IMR-90 (cell line): ENCODE results near the gene NAP1L2. TPM values are rescaled to one million over a fixed set of nuclear protein-coding genes. Genes with fewer than 3 reads are reported as not detected.

Experiments used
- ATAC-seq: fragments of 200-7000 bp; cut with Tn5 transposase; 2 replicates; pipeline ENCODE4 v1.9.1; 2020; ENCODE audit warnings: low read depth, mild to moderate bottlenecking, moderate library complexity
- BruUV-seq: library from RNA; stranded (reverse); fragments of 400-500 nt; replicated peaks from 2 replicates; lab custom pipeline; 2021; lab: Mats Ljungman, UMichigan
- CTCF ChIA-PET: fragments of 300-600 bp; formaldehyde crosslinking; extraction: SDS; loops from one replicate; lab custom pipeline; 2021; ENCODE audit warnings: antibody characterized with exemption; lab: Yijun Ruan, JAX
- POLR2A ChIA-PET: fragments of 300-600 bp; sonication (Branson Sonifier 250); formaldehyde crosslinking; loops from one replicate; lab custom pipeline; 2022; ENCODE audit warnings: antibody characterized with exemption; ENCODE audit not compliant: unreplicated experiment; lab: Charles Lee
- DNase-seq: peaks from one replicate; pipeline ENCODE4 v3.0.0; 2013
- H2AFZ ChIP-seq: replicated peaks from 2 replicates; pipeline ENCODE3; 2013; ENCODE audit warnings: low read length, mild to moderate bottlenecking; ENCODE audit not compliant: poor library complexity
- H2AK5ac ChIP-seq: 2 replicates; pipeline ENCODE4 v1.6.1; 2013; ENCODE audit warnings: low read depth, low read length, inconsistent platforms
- H2AK9ac ChIP-seq: replicated peaks from 2 replicates; pipeline ENCODE3; 2013; ENCODE audit warnings: mild to moderate bottlenecking, low read depth, low read length, moderate library complexity; ENCODE audit not compliant: poor library complexity
- H2BK120ac ChIP-seq: 2 replicates; pipeline ENCODE4 v1.6.1; 2013; ENCODE audit warnings: low read depth, low read length, inconsistent platforms
- H2BK15ac ChIP-seq: 3 replicates; pipeline ENCODE4 v1.6.1; 2013; ENCODE audit warnings: low read depth, low read length, inconsistent platforms
- H2BK20ac ChIP-seq: 2 replicates; pipeline ENCODE4 v1.6.1; 2013; ENCODE audit warnings: low read depth, mild to moderate bottlenecking, inconsistent platforms, low read length, moderate library complexity
- H2BK5ac ChIP-seq: 2 replicates; pipeline ENCODE4 v1.6.1; 2013; ENCODE audit warnings: mild to moderate bottlenecking, low read depth, low read length, inconsistent platforms; ENCODE audit not compliant: poor library complexity, severe bottlenecking
- H3K14ac ChIP-seq: replicated peaks from 2 replicates; pipeline ENCODE4 v1.6.1; 2013; ENCODE audit warnings: low read depth, low read length, inconsistent platforms
- H3K18ac ChIP-seq: 2 replicates; pipeline ENCODE4 v1.6.1; 2013; ENCODE audit warnings: low read depth, low read length, control low read depth
- H3K23ac ChIP-seq: 2 replicates; pipeline ENCODE4 v1.6.1; 2013; ENCODE audit warnings: low read depth, low read length, inconsistent platforms
- H3K27ac ChIP-seq: 2 replicates; pipeline ENCODE4 v1.5.1; 2013; ENCODE audit warnings: mild to moderate bottlenecking, control low read depth, low read length; ENCODE audit not compliant: insufficient read depth
- H3K27me3 ChIP-seq: 2 replicates; pipeline ENCODE4 v1.6.1; 2013; ENCODE audit warnings: low read length; ENCODE audit not compliant: control insufficient read depth, insufficient read depth
- H3K36me3 ChIP-seq: 2 replicates; pipeline ENCODE4 v1.6.1; 2013; ENCODE audit warnings: low read length, mixed read lengths; ENCODE audit not compliant: control insufficient read depth, insufficient read depth
- H3K4ac ChIP-seq: 2 replicates; pipeline ENCODE4 v1.6.1; 2013; ENCODE audit warnings: low read depth, low read length, inconsistent platforms
- H3K4me1 ChIP-seq: 2 replicates; pipeline ENCODE4 v1.6.1; 2013; ENCODE audit warnings: low read length, mixed read lengths; ENCODE audit not compliant: control insufficient read depth, insufficient read depth
- H3K4me2 ChIP-seq: 2 replicates; pipeline ENCODE4 v1.6.1; 2013; ENCODE audit warnings: low read depth, mild to moderate bottlenecking, control low read depth, low read length, moderate library complexity
- H3K4me3 ChIP-seq: 2 replicates; pipeline ENCODE4 v1.5.1; 2013; ENCODE audit warnings: low read depth, mild to moderate bottlenecking, control low read depth, low read length, moderate library complexity; ENCODE audit not compliant: insufficient read depth
- H3K56ac ChIP-seq: 2 replicates; pipeline ENCODE4 v1.6.1; 2013; ENCODE audit warnings: low read length, inconsistent platforms; ENCODE audit not compliant: insufficient read depth; ENCODE audit errors: extremely low read depth
- H3K79me1 ChIP-seq, 2 experiments: 2 replicates each; pipeline ENCODE4 v1.6.1; 2013; ENCODE audit warnings: low read length in 2 of 2, inconsistent platforms in 1 of 2, low read depth in 1 of 2
- H3K9ac ChIP-seq: 2 replicates; pipeline ENCODE4 v1.6.1; 2013; ENCODE audit warnings: low read depth, low read length, control low read depth
- H3K9me1 ChIP-seq: 2 replicates; pipeline ENCODE4 v1.6.1; 2013; ENCODE audit warnings: low read length, inconsistent platforms; ENCODE audit not compliant: insufficient read depth
- H3K9me3 ChIP-seq: 2 replicates; pipeline ENCODE4 v1.6.1; 2013; ENCODE audit warnings: low read length; ENCODE audit not compliant: control insufficient read depth, insufficient read depth
- H4K20me1 ChIP-seq: 2 replicates; pipeline ENCODE4 v1.6.1; 2013; ENCODE audit warnings: low read length, inconsistent platforms; ENCODE audit not compliant: insufficient read depth
- H4K5ac ChIP-seq: 2 replicates; pipeline ENCODE4 v1.6.1; 2013; ENCODE audit warnings: mild to moderate bottlenecking, low read depth, low read length, control low read depth
- H4K8ac ChIP-seq, 2 experiments: 2 replicates each; pipeline ENCODE4 v1.6.1; 2013; ENCODE audit warnings: low read depth in 2 of 2, low read length in 2 of 2, control low read depth in 1 of 2, inconsistent platforms in 1 of 2
- H4K91ac ChIP-seq: 2 replicates; pipeline ENCODE4 v1.6.1; 2013; ENCODE audit warnings: low read depth, low read length, inconsistent platforms; ENCODE audit not compliant: insufficient read depth
- CHD1 ChIP-seq: IDR thresholded peaks from 2 replicates; pipeline ENCODE4 v1.6.1; 2012; ENCODE audit warnings: low read depth, low read length, improper control_type of control experiment
- CTCF ChIP-seq: conservative IDR thresholded peaks from 2 replicates; pipeline ENCODE4 v1.5.1; 2012; ENCODE audit warnings: mild to moderate bottlenecking, low read depth, low read length, improper control_type of control experiment
- MAFK ChIP-seq: IDR thresholded peaks from 2 replicates; pipeline ENCODE4 v1.6.1; 2012; ENCODE audit warnings: low read depth, low read length, improper control_type of control experiment
- MXI1 ChIP-seq: IDR thresholded peaks from 2 replicates; pipeline ENCODE4 v1.6.1; 2012; ENCODE audit warnings: low read depth, mild to moderate bottlenecking, low read length, moderate library complexity, borderline replicate concordance
- RAD21 ChIP-seq: IDR thresholded peaks from 2 replicates; pipeline ENCODE4 v1.6.1; 2012; ENCODE audit warnings: low read length, improper control_type of control experiment
- RCOR1 ChIP-seq: IDR thresholded peaks from 2 replicates; pipeline ENCODE4 v1.6.1; 2012; ENCODE audit warnings: mild to moderate bottlenecking, low read length, improper control_type of control experiment; ENCODE audit not compliant: insufficient replicate concordance
- RFX5 ChIP-seq: IDR thresholded peaks from 2 replicates; pipeline ENCODE4 v1.8.0; 2012; ENCODE audit warnings: low read depth, mild to moderate bottlenecking, low read length, moderate library complexity
- WGBS, 2 experiments: methylation state at CpG; one replicate each; pipeline versions ENCODE4 v1.1.5 to v1.1.7; 2013; ENCODE audit warnings: missing lambda C conversion rate in 2 of 2; ENCODE audit not compliant: insufficient read length in 1 of 2; ENCODE audit errors: extremely low coverage in 2 of 2; 5-methylcytosine and 5-hydroxymethylcytosine counted together
- dilution Hi-C: fragments of 300-500 bp; cut with HindIII; formaldehyde crosslinking; loops from one replicate; pipeline ENCODE4 v1.14.3; 2018; ENCODE audit warnings: low sequenced_read_pairs; ENCODE audit not compliant: unreplicated experiment
- in situ Hi-C: fragments of 300-500 bp; cut with MboI; formaldehyde crosslinking; loops from 3 replicates; pipeline ENCODE4 v1.14.3; 2019; ENCODE audit warnings: low sequenced_read_pairs, inconsistent platforms, mixed read lengths
- intact Hi-C: fragments of 100-400 bp; cut with micrococcal nuclease; formaldehyde crosslinking; loops from 2 replicates; pipeline ENCODE4 v1.10.0; 2022
- polyA plus RNA-seq, 3 experiments: library from polyadenylated mRNA; depleted of rRNA; stranded (reverse); fragments of >200 nt; gene quantifications; 2 replicates each; pipeline ENCODE4 v1.2.3, GENCODE V29; 2012; ENCODE audit warnings: low replicate concordance in 1 of 3
- total RNA-seq: library from RNA; depleted of rRNA; stranded (reverse); fragments of >200 nt; gene quantifications from 2 replicates; pipeline ENCODE4 v1.2.3, GENCODE V29; 2012

Gene NAP1L2
- total and polyA plus RNA-seq, 2 of the 4 experiments (the other 2 are of a cell fraction), result 0.03 TPM; not detected in 1

GRCh38 chrX:73206366-73206765 is 8.3 kb downstream of the NAP1L2 start:
- Histone ChIP-seq H4K8ac (no peak overlapping the region), H2AK5ac (no peak overlapping the region), H3K23ac (no peak overlapping the region), H4K91ac (no peak overlapping the region), H3K4ac (no peak overlapping the region), H3K9me3 (peaks cover 4% of the 10 kb centered on the region; the same call in 1 of the 2 replicates), H3K14ac (no peak overlapping the region), H4K20me1 (no peaks in the 10 kb centered on the region), H3K9ac (no peak overlapping the region), H2AFZ (no peak overlapping the region), H3K18ac (no peak overlapping the region), H3K4me1 (no peaks in the 10 kb centered on the region), H2BK20ac (no peak overlapping the region), H2BK15ac (no peak overlapping the region), H3K4me3 (no peak overlapping the region), H3K36me3 (no peaks in the 10 kb centered on the region), H3K4me2 (no peak overlapping the region), H4K5ac (no peak overlapping the region), H2BK5ac (no peak overlapping the region), H3K9me1 (no peaks in the 10 kb centered on the region), H3K56ac (no peak overlapping the region), H3K27me3 (no peaks in the 10 kb centered on the region), H3K27ac (no peak overlapping the region), H2AK9ac (no peak overlapping the region), H3K79me1 (no peaks in the 10 kb centered on the region), H2BK120ac (no peak overlapping the region)
- TF ChIP-seq CTCF (no peak), CHD1 (no peak), RCOR1 (no peak), MXI1 (no peak), RFX5 (no peak), MAFK (no peak), RAD21 (no peak)
- intact Hi-C loops (no loop called here), in situ Hi-C loops (no loop called here), dilution Hi-C loops (no loop called here)
- no peak for DNase-seq
- CTCF ChIA-PET, result no interaction called here
- ATAC-seq, result no peak
- POLR2A ChIA-PET, result no interaction called here
- no CpG with 5 or more reads among the region's 2 CpGs for WGBS, 2 experiments
- BruUV-seq, result no TSS peak
